ENCODE results near the gene DCAF12.

DNA sequence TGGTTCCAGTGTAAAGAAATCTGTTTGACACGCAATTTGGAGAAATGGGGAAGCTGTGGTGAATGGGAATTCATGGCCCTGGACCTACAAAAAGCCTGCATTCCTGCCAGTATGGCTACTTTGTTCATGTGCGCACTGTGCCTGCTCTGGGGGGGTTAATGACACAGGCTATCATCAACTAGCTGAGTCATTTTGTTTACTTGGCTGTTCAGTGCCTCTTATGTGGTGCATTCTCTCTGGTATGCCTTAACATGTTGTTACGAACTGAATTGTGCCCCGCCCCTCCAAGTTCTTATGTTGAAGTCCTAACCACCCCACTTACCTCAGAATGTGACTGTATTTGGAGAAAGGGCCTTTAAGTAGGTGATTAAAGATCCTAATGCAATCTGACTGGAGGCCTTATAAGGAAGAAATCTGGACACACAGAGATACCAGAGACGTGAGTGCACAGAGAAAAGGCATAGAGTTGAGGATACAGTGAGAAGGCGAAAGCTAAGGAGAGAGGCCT is 31.9 kb upstream of the DCAF12 start:
- TF ChIP-seq, protein P1, sequence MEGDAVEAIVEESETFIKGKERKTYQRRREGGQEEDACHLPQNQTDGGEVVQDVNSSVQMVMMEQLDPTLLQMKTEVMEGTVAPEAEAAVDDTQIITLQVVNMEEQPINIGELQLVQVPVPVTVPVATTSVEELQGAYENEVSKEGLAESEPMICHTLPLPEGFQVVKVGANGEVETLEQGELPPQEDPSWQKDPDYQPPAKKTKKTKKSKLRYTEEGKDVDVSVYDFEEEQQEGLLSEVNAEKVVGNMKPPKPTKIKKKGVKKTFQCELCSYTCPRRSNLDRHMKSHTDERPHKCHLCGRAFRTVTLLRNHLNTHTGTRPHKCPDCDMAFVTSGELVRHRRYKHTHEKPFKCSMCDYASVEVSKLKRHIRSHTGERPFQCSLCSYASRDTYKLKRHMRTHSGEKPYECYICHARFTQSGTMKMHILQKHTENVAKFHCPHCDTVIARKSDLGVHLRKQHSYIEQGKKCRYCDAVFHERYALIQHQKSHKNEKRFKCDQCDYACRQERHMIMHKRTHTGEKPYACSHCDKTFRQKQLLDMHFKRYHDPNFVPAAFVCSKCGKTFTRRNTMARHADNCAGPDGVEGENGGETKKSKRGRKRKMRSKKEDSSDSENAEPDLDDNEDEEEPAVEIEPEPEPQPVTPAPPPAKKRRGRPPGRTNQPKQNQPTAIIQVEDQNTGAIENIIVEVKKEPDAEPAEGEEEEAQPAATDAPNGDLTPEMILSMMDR (IDR thresholded peaks at IDR 0.05): no peak
- TF ChIP-seq EZH2phosphoT487 (IDR thresholded peaks at IDR 0.05): no peak
